Measurements from ENCODE around the gene HS6ST2.

DNA sequence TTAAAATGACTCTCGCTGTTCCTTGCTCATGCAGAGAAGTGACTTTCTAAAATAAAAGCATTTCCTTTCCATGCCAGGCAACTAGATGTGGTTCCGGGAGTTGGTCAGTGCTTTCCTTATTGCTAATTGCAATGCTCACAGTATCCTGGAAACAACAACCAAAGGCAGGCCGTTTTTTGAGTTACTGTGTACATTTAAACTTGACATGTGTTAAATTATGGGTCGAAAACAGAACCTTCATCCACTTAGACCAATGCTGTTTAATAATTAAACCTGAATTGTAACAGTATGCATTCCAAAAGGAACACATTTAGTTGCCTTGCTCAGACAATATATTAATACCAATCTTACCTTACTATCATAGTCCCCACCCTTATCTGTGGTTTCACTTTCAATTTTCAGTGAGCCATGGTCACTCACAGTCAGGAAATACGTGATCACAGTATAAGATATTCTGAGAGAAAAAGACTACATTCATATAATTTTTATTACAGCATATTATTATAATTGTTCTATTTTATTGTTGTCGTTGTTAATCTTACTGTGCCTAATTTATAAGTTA, 102.6 kb downstream of the HS6ST2 start:
- TF ChIP-seq, protein P1, sequence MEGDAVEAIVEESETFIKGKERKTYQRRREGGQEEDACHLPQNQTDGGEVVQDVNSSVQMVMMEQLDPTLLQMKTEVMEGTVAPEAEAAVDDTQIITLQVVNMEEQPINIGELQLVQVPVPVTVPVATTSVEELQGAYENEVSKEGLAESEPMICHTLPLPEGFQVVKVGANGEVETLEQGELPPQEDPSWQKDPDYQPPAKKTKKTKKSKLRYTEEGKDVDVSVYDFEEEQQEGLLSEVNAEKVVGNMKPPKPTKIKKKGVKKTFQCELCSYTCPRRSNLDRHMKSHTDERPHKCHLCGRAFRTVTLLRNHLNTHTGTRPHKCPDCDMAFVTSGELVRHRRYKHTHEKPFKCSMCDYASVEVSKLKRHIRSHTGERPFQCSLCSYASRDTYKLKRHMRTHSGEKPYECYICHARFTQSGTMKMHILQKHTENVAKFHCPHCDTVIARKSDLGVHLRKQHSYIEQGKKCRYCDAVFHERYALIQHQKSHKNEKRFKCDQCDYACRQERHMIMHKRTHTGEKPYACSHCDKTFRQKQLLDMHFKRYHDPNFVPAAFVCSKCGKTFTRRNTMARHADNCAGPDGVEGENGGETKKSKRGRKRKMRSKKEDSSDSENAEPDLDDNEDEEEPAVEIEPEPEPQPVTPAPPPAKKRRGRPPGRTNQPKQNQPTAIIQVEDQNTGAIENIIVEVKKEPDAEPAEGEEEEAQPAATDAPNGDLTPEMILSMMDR (IDR thresholded peaks at IDR 0.05) = no peak
- TF ChIP-seq POLR2A (IDR thresholded peaks at IDR 0.05) = no peak

Data from testis (tissue), 2 donors.